ENCODE measurements around the gene MAN1A1.

DNA sequence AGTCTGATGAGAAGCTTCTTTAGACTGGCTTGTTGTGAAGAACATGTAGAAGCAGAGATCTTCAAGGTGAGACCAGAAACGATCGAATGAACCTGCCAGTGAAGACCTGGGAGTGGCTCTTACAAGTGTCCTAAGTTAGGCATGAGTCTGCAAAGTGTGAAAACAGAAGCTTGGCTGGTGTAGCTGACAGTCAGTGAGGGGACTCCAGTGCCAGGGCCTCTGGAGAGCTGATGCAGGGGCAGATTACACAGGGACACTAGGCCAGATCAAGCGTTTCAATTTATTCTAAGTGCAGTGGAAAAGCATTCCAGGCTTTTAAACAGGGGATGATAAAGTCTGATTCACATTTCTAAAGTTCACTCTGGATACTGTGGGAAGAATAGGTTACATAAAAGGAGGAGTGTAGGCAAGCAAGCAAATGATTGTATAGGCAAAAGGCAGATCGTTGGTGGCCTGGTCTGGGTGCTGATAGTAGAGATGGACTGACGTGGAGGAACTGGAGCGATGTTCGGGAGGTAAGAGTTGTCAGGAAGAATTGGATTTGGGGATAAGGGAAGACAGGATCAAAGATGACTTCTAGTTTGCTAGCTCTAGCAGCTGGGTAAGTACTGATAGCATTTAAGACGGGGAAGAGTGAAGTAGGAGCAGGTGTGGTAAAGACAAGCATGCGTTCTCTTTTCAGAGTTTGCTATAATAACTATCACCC, 133.5 kb downstream of the MAN1A1 start:
- TF ChIP-seq, protein P1, sequence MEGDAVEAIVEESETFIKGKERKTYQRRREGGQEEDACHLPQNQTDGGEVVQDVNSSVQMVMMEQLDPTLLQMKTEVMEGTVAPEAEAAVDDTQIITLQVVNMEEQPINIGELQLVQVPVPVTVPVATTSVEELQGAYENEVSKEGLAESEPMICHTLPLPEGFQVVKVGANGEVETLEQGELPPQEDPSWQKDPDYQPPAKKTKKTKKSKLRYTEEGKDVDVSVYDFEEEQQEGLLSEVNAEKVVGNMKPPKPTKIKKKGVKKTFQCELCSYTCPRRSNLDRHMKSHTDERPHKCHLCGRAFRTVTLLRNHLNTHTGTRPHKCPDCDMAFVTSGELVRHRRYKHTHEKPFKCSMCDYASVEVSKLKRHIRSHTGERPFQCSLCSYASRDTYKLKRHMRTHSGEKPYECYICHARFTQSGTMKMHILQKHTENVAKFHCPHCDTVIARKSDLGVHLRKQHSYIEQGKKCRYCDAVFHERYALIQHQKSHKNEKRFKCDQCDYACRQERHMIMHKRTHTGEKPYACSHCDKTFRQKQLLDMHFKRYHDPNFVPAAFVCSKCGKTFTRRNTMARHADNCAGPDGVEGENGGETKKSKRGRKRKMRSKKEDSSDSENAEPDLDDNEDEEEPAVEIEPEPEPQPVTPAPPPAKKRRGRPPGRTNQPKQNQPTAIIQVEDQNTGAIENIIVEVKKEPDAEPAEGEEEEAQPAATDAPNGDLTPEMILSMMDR (IDR thresholded peaks at IDR 0.05; ENCODE audit: poor library complexity) = no peak
- no peak for TF ChIP-seq EZH2 (IDR thresholded peaks at IDR 0.05; ENCODE audit: borderline replicate concordance)

Data from hepatocyte (in vitro differentiated cells).